GM18519 (cell line): ENCODE results near the gene TSLP.
A peak's percentile ranks its signal among the peaks of the same experiment; 100 is the strongest.

Source experiments
- ATAC-seq: cut with Tn5 transposase; IDR thresholded peaks from one replicate; pipeline ENCODE4 v1.9.1; 2021; ENCODE audit warnings: mild to moderate bottlenecking, moderate library complexity; ENCODE audit not compliant: unreplicated experiment, low FRiP score

The TSLP gene

GRCh38 chr5:111092062-111092853 lies 20.7 kb downstream of the TSLP start, which contains the start of gene WDR36:
WDR36 (plus strand) TSS chr5:111092348; CDS start chr5:111092457, 109 bp downstream.
- peak; percentile 91 for ATAC-seq

GRCh38 chr5:111095982-111096381 lies 24.5 kb downstream of the TSLP start:
- no peak for ATAC-seq

- no peak for ATAC-seq
Observed at GRCh38 chr5:111099058-111099778, 27.7 kb downstream of the TSLP start.

- no peak for ATAC-seq
Observed at GRCh38 chr5:111106320-111106948, 34.9 kb downstream of the TSLP start.

- ATAC-seq, result no peak
Observed at GRCh38 chr5:111107371-111107770, 35.9 kb downstream of the TSLP start.

- no peak for ATAC-seq
Observed at GRCh38 chr5:111111956-111112355, 40.4 kb downstream of the TSLP start.

- no peak for ATAC-seq
Observed at GRCh38 chr5:111113678-111114077, 42.2 kb downstream of the TSLP start.

GRCh38 chr5:111115229-111115628 lies 43.7 kb downstream of the TSLP start:
- no peak for ATAC-seq

- no peak for ATAC-seq
Observed at GRCh38 chr5:111116550-111116949, 45.0 kb downstream of the TSLP start.

GRCh38 chr5:111117136-111117535 lies 45.6 kb downstream of the TSLP start:
- no peak for ATAC-seq

- no peak for ATAC-seq
Observed at GRCh38 chr5:111119221-111119620, 47.7 kb downstream of the TSLP start.

GRCh38 chr5:111119856-111120255 lies 48.3 kb downstream of the TSLP start:
- ATAC-seq, result no peak

- ATAC-seq, result no peak
Observed at GRCh38 chr5:111120911-111121310, 49.4 kb downstream of the TSLP start.

GRCh38 chr5:111121926-111122325 lies 50.4 kb downstream of the TSLP start:
- ATAC-seq, result no peak

GRCh38 chr5:111122398-111122797 lies 50.9 kb downstream of the TSLP start:
- ATAC-seq, result peak; percentile 44

GRCh38 chr5:111124793-111125192 lies 53.3 kb downstream of the TSLP start:
- ATAC-seq, result no peak

- ATAC-seq, result no peak
Observed at GRCh38 chr5:111126896-111127295, 55.4 kb downstream of the TSLP start.
